Left lung (tissue), 10 donors: ENCODE data around the gene SPIRE1. TPM values are rescaled to one million over a fixed set of nuclear protein-coding genes. Genes with fewer than 3 reads are reported as not detected.

Experiments
- ATAC-seq: fragments of 200-7000 bp; cut with Tn5 transposase; one replicate; pipeline ENCODE4 v1.9.1; 2020; ENCODE audit warnings: moderate library complexity
- DNase-seq, 4 donors: peaks; one replicate each; pipeline ENCODE4 v3.0.0-alpha.2; 2013 to 2020
- H3K27ac ChIP-seq, 2 donors: fragments of 200-600 bp; sonication (generic) in 1 of 2; one replicate each; pipeline versions ENCODE4 v1.5.0 to v1.8.0; 2020 to 2021
- H3K27me3 ChIP-seq, 2 donors: fragments of 200-600 bp; sonication (generic) in 1 of 2; one replicate each; pipeline versions ENCODE4 v1.5.0 to v1.8.0; 2020 to 2021
- H3K36me3 ChIP-seq, 2 donors: fragments of 200-600 bp; sonication (generic) in 1 of 2; one replicate each; pipeline versions ENCODE4 v1.5.0 to v1.8.0; 2020 to 2021
- H3K4me1 ChIP-seq, 2 donors: fragments of 200-600 bp; one replicate each; pipeline ENCODE4 v1.8.0; 2021
- H3K4me3 ChIP-seq, 2 donors: fragments of 200-600 bp; sonication (generic) in 1 of 2; one replicate each; pipeline versions ENCODE4 v1.5.0 to v1.8.0; 2020 to 2021; ENCODE audit warnings: mild to moderate bottlenecking in 1 of 2
- H3K9me3 ChIP-seq, 2 donors: fragments of 200-600 bp; sonication (generic) in 1 of 2; one replicate each; pipeline versions ENCODE4 v1.5.0 to v1.8.0; 2020 to 2021
- CTCF ChIP-seq, 2 donors: fragments of 200-600 bp; sonication (generic) in 1 of 2; IDR thresholded peaks; one replicate each; pipeline versions ENCODE4 v1.5.0 to v1.8.0; 2021; ENCODE audit warnings: antibody characterized with exemption in 2 of 2
- intact Hi-C, 2 donors: fragments of 100-400 bp; cut with DNase I; formaldehyde crosslinking; loops; one replicate each; pipeline versions ENCODE4 v1.11.2 to v1.14.2; 2022
- polyA plus RNA-seq, 6 donors: library from polyadenylated mRNA; unstranded; fragments of 120-200 nt; gene quantifications; one replicate each; pipeline ENCODE4 v1.2.1, GENCODE V29; 2013; ENCODE audit not compliant: insufficient read length in 6 of 6
- total RNA-seq, 2 donors: library from RNA; stranded (reverse); fragmentation: NEBNext Ultra II Directional; extraction: Animal tissue kit (Norgen Biotek cat#: 25700); gene quantifications; one replicate each; pipeline ENCODE4 v1.2.1, GENCODE V29; 2021
- donor health status: DM: no; HTN: yes; CAD: no.
- donor health status: DM: no; HTN: no; CAD: no.

The SPIRE1 gene
- total and polyA plus RNA-seq, 8 donors = 12.1 to 50.4 (median 15.7) TPM

GRCh38 chr18:12593866-12594265, 64.0 kb downstream of the SPIRE1 start:
- no peak overlapping the region for H3K4me3 ChIP-seq
- no peaks in the 10 kb centered on the region for H3K9me3 ChIP-seq
- intact Hi-C loops = no loop called here
- TF ChIP-seq CTCF (IDR thresholded peaks at IDR 0.05) = no peak
- no peak for ATAC-seq
- DNase-seq = no peak
- no peak overlapping the region for H3K27ac ChIP-seq
- H3K27me3 ChIP-seq = no peaks in the 10 kb centered on the region
- peaks cover 20 to 32% of the 10 kb centered on the region in 2 donors for H3K4me1 ChIP-seq
- no peaks in the 10 kb centered on the region for H3K36me3 ChIP-seq

GRCh38 chr18:12592597-12593127, 65.2 kb downstream of the SPIRE1 start:
- H3K9me3 ChIP-seq = no peaks in the 10 kb centered on the region
- H3K27ac ChIP-seq = no peak overlapping the region
- H3K36me3 ChIP-seq = no peaks in the 10 kb centered on the region
- no peak overlapping the region for H3K4me3 ChIP-seq
- DNase-seq (no peak), ATAC-seq (no peak)
- TF ChIP-seq CTCF (IDR thresholded peaks at IDR 0.05) = no peak
- H3K27me3 ChIP-seq = no peaks in the 10 kb centered on the region
- intact Hi-C loops = no loop called here
- H3K4me1 ChIP-seq = peaks cover 10 to 21% of the 10 kb centered on the region in 2 donors

- H3K27ac ChIP-seq = peak overlapping the region; percentile 10 to 57
- intact Hi-C loops = no loop called here
- TF ChIP-seq CTCF (IDR thresholded peaks at IDR 0.05) = no peak
- H3K4me3 ChIP-seq = no peak overlapping the region
- no peaks in the 10 kb centered on the region for H3K9me3 ChIP-seq
- H3K27me3 ChIP-seq = no peaks in the 10 kb centered on the region
- ATAC-seq (peak; percentile 81), DNase-seq (peak in 1 of 4 donors; percentile 23)
- H3K4me1 ChIP-seq = no peaks in the 10 kb centered on the region
- no peaks in the 10 kb centered on the region for H3K36me3 ChIP-seq
Observed at GRCh38 chr18:12589448-12589847, 68.5 kb downstream of the SPIRE1 start.

GRCh38 chr18:12586956-12587355, 71.0 kb downstream of the SPIRE1 start:
- no peak for DNase-seq
- no peak overlapping the region for H3K4me3 ChIP-seq
- TF ChIP-seq CTCF (IDR thresholded peaks at IDR 0.05) = no peak
- intact Hi-C loops = no loop called here
- H3K27me3 ChIP-seq = no peaks in the 10 kb centered on the region
- H3K36me3 ChIP-seq = no peaks in the 10 kb centered on the region
- no peaks in the 10 kb centered on the region for H3K4me1 ChIP-seq
- ATAC-seq = peak; percentile 57
- H3K9me3 ChIP-seq = no peaks in the 10 kb centered on the region
- peak overlapping the region in 1 of 2 donors; percentile 61 for H3K27ac ChIP-seq

GRCh38 chr18:12585218-12585617, 72.7 kb downstream of the SPIRE1 start:
- H3K4me1 ChIP-seq = peaks cover 0 to 3% of the 10 kb centered on the region in 2 donors
- no peak overlapping the region for H3K27ac ChIP-seq
- intact Hi-C loops = no loop called here
- no peaks in the 10 kb centered on the region for H3K9me3 ChIP-seq
- DNase-seq = no peak
- no peaks in the 10 kb centered on the region for H3K36me3 ChIP-seq
- no peak for ATAC-seq
- no peaks in the 10 kb centered on the region for H3K27me3 ChIP-seq
- H3K4me3 ChIP-seq = no peak overlapping the region
- no peak for TF ChIP-seq CTCF (IDR thresholded peaks at IDR 0.05)
